Measurements from ENCODE around the gene MAPK1IP1L.
"Not testable (repeated sequence)": the region's sequence is repeated elsewhere in the genome, so short reads cannot be mapped to it uniquely, and the experiment has no call there.

GRCh38 chr14:55024365-55024764, 27.1 kb upstream of the MAPK1IP1L start:
- not testable (repeated sequence) for TF ChIP-seq CTCF (conservative IDR thresholded peaks at IDR 0.05; ENCODE audit: low read depth, low read length); EZH2 (IDR thresholded peaks at IDR 0.05; ENCODE audit: low read length, unreplicated experiment); EZH2phosphoT487 (IDR thresholded peaks at IDR 0.05; ENCODE audit: borderline replicate concordance, low read length)

Data from PC-3 (cell line).